Fibroblast of skin of abdomen (primary cell): ENCODE data around the gene ARHGDIA.

Experiments used
- DNase-seq: peaks from one replicate; pipeline ENCODE4 v3.0.0-alpha.2; 2013

ARHGDIA gene

DNA sequence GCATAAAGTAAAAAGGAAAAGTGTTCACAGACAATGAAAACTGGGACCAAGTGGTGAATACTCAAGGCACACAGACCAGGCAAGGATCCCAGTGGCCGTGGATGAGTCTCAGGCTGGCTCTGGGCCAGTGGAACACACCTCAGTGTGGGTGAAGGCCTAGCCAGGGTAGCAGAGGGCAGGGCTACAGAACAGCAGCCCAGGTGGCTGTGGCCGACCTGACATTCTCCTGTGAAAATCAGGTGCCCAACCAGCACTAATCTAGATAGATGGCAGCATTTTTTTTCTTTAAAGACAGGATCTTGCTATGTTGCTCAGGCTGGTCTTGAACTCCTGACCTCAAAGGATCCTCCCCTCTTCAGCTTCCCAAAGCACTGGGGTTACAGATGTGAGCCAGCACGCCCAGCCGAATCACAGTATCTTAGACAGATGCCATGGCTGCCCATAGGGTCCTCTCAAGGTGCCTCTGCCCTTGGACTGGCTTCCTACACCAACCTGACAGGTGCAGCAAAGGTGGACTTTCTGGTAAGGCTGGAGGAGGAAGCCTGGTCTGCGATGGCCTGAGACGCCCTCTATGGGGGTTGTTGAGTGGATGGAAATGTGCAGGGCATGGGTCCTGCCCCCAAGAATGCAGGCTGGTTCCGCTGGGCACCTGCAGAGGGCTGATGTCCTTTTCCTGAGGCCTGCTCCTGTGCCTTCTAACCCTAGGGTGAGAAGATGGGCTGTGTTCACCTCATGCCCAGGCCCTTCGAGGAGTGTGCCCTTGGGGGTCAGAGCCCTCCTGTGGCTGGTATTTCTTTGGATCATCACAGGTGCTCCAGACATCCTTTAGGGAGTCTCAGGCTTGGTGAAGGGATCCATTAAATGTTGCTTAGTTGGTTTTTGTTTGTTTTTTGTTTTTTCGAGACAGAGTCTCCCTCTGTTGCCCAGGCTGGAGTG, 7.0 kb downstream of the ARHGDIA start:
- DNase-seq: no peak

GRCh38 chr17:81863123-81863675, 7.9 kb downstream of the ARHGDIA start:
- no peak for DNase-seq

DNA sequence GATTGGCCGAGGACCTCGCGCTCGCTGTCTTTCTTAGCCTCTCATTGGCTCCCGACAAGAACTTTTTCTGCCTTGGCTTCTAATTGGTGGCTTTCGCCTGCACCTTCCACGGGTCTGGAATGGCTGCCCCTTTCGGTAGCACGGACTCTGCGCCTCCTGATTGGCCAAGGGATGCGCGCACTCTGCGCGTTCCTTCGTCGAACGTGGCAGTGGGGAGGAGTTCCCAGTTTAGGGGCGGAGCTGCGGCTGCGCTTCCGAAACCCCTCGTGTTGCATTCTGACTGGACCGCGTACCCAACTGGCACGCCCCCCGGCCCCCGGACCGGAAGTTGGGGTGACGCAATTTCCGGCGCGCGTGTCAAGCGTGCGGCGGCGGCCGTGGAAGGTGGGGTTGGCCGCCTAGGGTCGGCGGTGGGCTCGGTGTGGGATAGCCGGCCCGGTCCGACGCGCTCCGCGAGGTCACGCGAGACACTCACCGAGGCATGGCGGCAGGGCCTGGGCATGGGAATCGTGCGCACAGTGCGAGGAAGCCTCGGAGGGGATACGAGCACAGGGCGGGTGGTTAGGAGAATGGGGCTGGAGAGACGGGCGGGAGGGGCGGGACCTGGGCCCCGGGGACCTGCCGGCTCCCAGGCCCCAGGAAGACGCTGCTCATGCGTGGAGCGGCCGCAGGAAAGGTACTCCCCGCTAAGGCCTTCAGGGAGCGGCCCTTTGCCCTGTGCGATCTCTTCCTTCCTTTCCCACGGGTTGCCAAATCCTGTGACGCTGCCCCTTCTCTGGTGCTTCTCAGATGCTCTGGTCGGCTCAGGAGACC, 10.2 kb downstream of the ARHGDIA start:
- DNase-seq: peak; percentile 100

DNA sequence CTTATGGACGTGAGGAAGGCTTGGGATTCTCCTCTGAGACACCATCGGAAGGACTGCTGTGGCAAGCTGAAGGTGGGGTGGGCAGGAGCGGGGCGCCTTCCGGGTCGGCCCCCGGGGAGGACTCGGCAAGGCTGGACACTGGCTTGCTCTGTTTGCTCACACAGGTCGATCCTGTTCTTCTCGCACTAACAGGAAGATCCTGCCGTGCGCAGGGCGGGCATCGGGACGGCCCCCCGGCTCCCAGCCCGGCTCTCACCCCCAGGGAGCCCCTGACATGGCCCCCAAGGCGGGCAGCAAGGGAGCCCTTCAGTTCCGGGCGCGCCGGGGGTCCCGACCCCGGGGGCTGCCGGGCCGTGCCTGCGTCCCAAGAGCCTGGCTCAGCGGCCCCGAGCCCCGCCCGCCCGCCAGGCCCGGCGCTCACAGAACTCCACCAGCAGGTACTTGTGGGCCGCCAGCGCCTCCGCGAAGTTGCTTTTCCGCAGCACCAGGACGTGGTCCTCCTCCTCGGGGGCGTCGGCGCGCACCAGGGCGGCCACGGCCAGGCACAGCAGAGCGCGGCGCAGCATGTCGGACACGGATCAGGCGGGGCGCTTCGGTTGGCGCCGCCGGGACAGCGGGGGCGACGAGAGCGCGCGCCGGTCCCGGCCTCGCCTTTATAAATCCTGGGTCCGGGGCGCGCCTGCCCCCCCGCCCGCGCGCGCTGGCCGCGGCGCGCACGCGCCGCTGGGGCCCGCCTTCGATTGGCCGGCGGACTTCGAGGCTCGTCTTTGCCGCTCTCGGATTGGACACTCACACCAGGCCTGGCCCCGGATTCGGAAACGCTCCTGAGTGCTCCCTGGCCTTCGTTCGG, 11.0 kb downstream of the ARHGDIA start, which contains the start of gene P4HB:
TSS of gene P4HB (minus strand) at position 630 of the 850 bp plus-strand sequence. CDS start at position 566, 64 bp downstream.
- DNase-seq: no peak

DNA sequence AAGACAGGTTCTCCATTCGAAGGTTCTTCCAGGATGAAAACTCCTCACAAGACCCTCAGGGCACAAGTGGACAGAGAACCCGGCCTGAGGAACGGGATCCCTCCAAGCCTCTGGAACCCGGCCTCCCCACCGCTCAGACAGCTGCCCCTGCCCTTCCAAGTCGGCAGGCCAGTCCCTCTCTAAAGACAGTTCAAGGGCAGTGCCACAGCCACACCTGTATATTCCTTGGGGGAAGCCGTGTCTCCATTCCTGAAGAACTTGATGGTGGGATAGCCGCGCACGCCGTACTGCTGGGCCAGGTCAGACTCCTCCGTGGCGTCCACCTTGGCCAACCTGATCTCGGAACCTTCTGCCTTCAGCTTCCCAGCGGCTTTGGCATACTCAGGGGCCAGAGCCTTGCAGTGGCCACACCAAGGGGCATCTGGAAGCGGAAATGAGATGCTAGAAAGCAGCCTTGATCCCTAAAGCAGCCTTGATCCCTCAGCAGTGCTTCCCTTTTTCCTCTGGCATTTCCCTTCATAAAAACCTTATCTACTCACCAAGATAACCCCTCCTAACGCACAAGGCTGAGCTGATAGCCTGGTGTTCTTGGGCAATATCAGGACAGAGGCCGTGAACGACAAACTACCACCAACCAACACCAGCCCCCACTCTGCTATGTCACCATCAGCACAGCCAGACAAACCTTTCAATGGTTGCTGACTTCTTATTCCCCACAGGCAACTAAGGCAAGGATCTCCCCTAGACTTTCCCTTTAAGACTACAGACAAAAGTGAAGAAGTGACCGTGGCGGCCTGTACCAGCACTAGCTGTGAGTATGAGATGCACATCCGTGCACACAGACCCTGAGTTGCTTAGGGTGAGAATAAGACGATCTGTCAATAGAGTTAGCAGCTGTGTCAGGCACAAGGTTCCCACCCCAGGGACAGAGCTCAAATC, 11.9 kb downstream of the ARHGDIA start:
- DNase-seq: no peak

DNA sequence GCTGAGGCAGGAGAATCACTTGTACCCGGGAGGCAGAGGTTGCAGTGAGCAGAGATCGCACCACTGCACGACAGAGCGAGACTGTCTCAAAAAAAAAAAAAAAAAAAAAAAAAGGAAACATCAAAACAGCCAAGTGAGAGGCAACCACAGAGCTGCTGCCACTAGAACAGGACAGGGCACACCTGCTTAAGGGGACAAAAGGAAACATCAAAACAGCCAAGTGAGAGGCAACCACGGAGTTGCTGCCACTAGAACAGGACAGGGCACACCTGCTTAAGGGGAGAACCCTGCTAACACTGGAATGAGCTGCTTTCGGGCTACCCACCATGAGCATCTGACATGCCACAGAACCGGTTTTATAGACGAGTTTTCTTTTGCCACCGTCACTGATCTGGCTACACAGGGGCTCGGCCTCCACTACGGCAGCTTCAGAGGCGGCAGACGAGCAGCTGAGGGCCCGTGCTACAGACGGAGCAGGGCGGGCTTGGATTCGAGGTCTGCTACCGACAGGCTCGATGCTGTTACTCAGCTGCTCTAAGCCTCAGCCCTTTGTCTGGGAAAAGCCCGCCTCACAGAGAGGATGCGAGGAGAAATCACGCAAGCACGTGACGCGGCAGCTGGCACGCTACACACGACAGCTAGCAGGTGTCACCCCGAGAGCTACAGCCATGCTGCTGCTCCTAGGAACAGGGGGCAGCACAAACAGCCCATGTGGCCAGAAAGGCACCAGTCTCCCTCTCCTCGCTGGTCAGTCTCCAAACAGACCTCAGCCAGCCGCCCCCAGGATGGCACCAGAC, 12.8 kb downstream of the ARHGDIA start:
- no peak for DNase-seq

- no peak for DNase-seq
Measured at GRCh38 chr17:81854974-81855774, 16.0 kb downstream of the ARHGDIA start.

- DNase-seq: no peak
Measured at GRCh38 chr17:81852237-81852636, 18.9 kb downstream of the ARHGDIA start.

GRCh38 chr17:81851423-81851822, 19.7 kb downstream of the ARHGDIA start:
- no peak for DNase-seq

DNA sequence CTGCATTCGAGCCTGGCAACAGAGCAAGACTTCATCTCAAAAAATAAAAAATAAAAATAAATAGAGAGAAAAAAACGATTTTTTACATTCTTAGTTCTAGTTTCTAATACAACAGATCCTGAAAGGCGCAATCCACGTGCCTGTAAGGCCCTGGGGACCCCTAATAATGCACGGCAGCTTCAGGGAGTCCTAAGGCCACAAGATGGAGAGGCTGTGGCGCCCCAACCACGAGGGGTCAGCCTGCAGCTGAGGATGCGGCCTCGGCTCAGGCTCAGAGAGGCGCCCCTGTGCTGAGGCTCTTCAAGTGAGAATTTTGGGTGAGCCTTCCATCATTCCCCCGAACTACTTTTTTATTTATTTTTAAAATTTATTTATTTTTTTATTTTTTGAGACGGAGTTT, 21.7 kb downstream of the ARHGDIA start:
- no peak for DNase-seq

DNA sequence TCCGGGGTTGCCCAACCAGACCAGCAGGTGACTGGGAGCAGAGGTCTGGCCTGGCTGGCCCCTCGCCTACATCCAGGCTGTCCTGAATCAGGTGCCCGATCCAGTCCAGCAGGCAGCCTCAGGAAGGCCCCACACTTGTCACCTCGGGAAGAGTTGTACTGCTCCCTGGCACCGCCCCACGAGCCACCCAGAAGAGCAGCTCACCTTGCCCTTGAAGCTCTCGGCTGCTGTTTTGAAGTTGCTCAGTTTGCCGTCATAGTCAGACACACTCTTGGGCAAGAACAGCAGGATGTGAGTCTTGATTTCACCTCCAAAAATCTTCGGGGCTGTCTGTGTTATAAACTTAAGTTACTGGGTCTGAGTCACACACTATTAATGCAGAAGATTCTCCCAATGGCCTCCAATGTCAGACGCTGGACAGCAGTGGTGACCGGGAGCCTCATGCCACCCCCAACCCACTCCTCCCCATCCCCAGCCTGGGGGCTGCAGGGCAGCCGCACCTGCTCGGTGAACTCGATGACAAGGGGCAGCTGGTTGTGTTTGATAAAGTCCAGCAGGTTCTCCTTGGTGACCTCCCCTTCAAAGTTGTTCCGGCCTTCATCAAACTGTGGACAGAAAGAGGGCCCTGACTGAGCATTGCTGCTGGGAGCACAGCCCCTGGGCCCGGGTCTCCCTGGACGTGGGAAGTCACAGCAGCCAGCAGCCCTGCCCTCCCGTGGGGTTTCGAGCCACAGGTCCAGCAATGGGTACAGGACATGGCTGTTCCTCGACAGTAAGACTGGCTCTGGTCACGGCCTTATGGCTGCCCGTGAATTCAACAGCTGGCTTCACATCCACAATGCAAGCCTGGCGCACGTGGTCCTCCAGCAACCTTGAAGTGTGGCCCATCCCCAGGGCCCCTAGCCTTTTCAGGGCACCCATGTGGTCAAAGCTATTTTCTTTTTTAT, 24.1 kb downstream of the ARHGDIA start:
- no peak for DNase-seq

- DNase-seq: no peak
Measured at GRCh38 chr17:81845881-81846742, 25.0 kb downstream of the ARHGDIA start.

GRCh38 chr17:81845361-81845760, 25.8 kb downstream of the ARHGDIA start:
- DNase-seq: no peak

- no peak for DNase-seq
Measured at GRCh38 chr17:81844887-81845286, 26.2 kb downstream of the ARHGDIA start.

DNA sequence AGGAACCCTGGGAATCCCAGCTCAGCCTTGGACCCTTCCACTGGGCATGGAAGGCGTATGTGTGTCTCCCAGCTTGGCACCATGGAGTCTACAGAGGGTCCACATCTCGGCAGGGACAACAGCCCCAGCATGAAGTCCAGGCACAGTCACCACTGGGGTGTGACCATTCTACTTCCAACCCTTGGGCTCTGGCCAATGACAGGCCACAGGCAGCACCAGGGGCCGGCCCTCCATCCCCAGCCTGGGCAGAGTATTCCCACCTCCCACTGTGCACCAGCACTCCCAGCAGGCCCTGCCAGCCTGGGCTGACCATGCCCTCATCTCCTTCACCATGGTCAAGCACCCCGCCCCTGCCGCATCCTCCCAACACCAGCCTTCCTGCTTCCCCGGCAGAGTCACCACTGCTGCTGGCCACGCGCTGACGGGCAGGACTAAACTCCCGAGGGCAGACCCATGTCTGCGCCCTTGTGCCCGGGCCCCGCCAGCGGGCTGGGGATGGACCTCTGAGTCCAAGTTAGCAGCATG, 26.7 kb downstream of the ARHGDIA start:
- no peak for DNase-seq

- no peak for DNase-seq
Measured at GRCh38 chr17:81843713-81844326, 27.3 kb downstream of the ARHGDIA start.
